IMR-90 (cell line): ENCODE results near the gene BLTP2.

Experiments
- CHD1 ChIP-seq: IDR thresholded peaks from 2 replicates; pipeline ENCODE4 v1.6.1; 2012; ENCODE audit warnings: low read depth, low read length, improper control_type of control experiment
- CTCF ChIP-seq: conservative IDR thresholded peaks from 2 replicates; pipeline ENCODE4 v1.5.1; 2012; ENCODE audit warnings: mild to moderate bottlenecking, low read depth, low read length, improper control_type of control experiment
- ELK1 ChIP-seq: fragments of 150-350 bp; IDR thresholded peaks from 2 replicates; pipeline ENCODE4 v1.6.1; 2016; ENCODE audit warnings: low read depth, mild to moderate bottlenecking, low read length, moderate library complexity, borderline replicate concordance
- POLR2A ChIP-seq: IDR thresholded peaks from 2 replicates; pipeline ENCODE4 v1.6.1; 2012; ENCODE audit warnings: mild to moderate bottlenecking, low read depth, low read length
- RCOR1 ChIP-seq: IDR thresholded peaks from 2 replicates; pipeline ENCODE4 v1.6.1; 2012; ENCODE audit warnings: mild to moderate bottlenecking, low read length, improper control_type of control experiment; ENCODE audit not compliant: insufficient replicate concordance
- USF2 ChIP-seq: fragments of 150-350 bp; IDR thresholded peaks from 2 replicates; pipeline ENCODE4 v1.6.1; 2017; ENCODE audit warnings: mild to moderate bottlenecking, antibody characterized with exemption, low read length, low read depth

- no peak for TF ChIP-seq CTCF
- no peak for TF ChIP-seq CHD1
- no peak for TF ChIP-seq RCOR1
- no peak for TF ChIP-seq ELK1
- TF ChIP-seq USF2, result no peak
- TF ChIP-seq POLR2A, result no peak
Measured at GRCh38 chr17:28675490-28675889, 30.5 kb upstream of the BLTP2 start.
